Upper lobe of left lung (tissue), 4 donors: Measurements from ENCODE around the gene LRR1.

Experiments used
- EP300 ChIP-seq, 4 donors: sonication (generic); formaldehyde crosslinking; IDR thresholded peaks; one replicate each; pipeline ENCODE4 v1.5.1; 2017; ENCODE audit warnings: antibody characterized with exemption in 4 of 4, control low read depth in 2 of 4
- POLR2A ChIP-seq, 4 donors: fragments of 450-650 bp; IDR thresholded peaks; one replicate each; pipeline ENCODE4 v1.5.1; 2016 to 2017; ENCODE audit warnings: antibody characterized with exemption in 4 of 4, mild to moderate bottlenecking in 2 of 4
- TF ChIP-seq, protein P1 (sequence below), 6 experiments: fragments of 450-650 bp in 4 of 6; fragments of 200-600 bp in 2 of 6; sonication (generic) in 2 of 6; IDR thresholded peaks; one replicate each; pipeline ENCODE4 v1.5.1; 2016 to 2019; ENCODE audit warnings: antibody characterized with exemption in 6 of 6

DNA sequence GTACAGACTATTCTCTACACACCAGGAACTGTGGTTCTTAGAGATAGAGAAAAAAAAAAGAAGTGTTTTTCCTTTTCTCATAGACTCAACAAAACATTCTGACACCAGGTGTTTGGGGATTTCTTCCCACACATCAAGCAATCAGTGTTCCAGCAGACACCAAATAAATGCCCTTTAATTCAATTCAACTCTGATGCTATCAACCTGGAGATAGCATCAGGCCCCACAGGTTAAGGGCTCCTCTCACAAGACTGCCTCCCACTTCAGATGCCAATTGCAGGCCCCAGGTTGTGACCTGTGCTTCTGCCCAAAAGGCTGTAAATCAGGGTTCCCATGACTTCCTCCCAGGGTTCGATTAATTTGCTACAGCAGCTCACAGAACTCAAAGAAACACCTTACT, 49.3 kb upstream of the LRR1 start:
- TF ChIP-seq EP300 (IDR thresholded peaks at IDR 0.05) (no peak), POLR2A (IDR thresholded peaks at IDR 0.05) (no peak)
- TF ChIP-seq, protein P1, sequence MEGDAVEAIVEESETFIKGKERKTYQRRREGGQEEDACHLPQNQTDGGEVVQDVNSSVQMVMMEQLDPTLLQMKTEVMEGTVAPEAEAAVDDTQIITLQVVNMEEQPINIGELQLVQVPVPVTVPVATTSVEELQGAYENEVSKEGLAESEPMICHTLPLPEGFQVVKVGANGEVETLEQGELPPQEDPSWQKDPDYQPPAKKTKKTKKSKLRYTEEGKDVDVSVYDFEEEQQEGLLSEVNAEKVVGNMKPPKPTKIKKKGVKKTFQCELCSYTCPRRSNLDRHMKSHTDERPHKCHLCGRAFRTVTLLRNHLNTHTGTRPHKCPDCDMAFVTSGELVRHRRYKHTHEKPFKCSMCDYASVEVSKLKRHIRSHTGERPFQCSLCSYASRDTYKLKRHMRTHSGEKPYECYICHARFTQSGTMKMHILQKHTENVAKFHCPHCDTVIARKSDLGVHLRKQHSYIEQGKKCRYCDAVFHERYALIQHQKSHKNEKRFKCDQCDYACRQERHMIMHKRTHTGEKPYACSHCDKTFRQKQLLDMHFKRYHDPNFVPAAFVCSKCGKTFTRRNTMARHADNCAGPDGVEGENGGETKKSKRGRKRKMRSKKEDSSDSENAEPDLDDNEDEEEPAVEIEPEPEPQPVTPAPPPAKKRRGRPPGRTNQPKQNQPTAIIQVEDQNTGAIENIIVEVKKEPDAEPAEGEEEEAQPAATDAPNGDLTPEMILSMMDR (IDR thresholded peaks at IDR 0.05) = no peak
